Measurements from ENCODE around the gene ARMC5. TPM values are rescaled to one million over a fixed set of nuclear protein-coding genes. Genes with fewer than 3 reads are reported as not detected.

ARMC5 gene
- total RNA-seq, 4 donors from 2014 or later, result 2.5 to 7.7 (median 4.4) TPM

DNA sequence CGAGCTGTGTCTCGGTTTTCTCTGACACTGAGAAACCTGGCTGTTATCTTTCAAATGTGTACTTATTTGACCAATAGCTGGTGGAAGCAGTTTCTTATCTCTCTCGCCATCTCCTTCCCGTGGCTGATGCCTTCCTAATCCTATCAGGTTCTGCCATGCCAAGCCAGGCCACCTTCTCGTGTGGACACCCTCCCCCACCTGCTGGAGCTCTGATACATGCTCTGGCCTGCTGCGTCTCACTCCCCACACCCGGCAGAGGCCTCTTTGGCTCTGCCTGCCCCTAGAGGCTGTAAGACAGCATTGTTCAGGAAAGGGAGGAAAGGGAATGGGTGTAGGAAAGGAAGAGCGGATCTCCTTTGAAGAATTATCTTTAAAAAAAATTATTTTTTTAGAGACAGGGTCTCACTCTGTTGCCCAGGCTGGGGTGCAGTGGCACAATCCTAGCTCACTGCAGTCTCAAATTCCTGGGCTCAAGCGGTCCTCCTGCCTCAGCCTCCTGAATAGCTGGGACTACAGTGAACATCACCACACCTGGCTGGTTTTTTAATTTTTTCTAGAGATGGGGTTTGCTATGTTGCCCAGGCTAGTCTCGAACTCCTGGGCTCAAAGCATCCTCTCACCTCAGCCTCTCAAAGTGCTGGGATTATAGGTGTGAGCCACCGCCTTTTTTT lies 7.5 kb upstream of the ARMC5 start:
- TF ChIP-seq, protein P1, sequence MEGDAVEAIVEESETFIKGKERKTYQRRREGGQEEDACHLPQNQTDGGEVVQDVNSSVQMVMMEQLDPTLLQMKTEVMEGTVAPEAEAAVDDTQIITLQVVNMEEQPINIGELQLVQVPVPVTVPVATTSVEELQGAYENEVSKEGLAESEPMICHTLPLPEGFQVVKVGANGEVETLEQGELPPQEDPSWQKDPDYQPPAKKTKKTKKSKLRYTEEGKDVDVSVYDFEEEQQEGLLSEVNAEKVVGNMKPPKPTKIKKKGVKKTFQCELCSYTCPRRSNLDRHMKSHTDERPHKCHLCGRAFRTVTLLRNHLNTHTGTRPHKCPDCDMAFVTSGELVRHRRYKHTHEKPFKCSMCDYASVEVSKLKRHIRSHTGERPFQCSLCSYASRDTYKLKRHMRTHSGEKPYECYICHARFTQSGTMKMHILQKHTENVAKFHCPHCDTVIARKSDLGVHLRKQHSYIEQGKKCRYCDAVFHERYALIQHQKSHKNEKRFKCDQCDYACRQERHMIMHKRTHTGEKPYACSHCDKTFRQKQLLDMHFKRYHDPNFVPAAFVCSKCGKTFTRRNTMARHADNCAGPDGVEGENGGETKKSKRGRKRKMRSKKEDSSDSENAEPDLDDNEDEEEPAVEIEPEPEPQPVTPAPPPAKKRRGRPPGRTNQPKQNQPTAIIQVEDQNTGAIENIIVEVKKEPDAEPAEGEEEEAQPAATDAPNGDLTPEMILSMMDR (IDR thresholded peaks at IDR 0.05; ENCODE audit: low read depth), result no peak

DNA sequence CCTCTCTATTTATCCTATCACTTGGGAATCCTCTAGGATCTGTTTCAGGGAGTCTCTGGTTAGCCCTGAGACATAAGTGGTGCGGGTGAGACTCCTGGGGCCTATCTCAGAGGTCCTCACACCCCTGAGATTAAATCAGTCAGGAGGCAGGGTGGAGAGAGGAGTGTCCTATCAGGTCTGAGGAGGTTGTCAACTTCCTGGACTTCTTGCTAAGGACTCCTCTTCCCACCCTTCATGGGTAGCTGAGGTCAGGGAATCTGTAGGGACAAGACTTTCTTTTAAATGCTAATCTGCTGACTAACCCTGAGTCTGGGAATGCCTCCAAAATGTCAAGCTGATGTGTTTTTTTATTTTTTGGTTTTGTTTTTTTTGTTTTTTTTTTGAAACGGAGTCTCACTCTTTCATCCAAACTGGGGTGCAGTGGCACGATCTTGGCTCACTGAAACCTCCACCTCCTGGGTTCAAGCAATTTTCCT lies 6.6 kb upstream of the ARMC5 start:
- TF ChIP-seq, protein P1 (IDR thresholded peaks at IDR 0.05; ENCODE audit: low read depth), result no peak

GRCh38 chr16:31453255-31454204 lies 5.8 kb upstream of the ARMC5 start:
- TF ChIP-seq, protein P1 (IDR thresholded peaks at IDR 0.05; ENCODE audit: low read depth), result no peak

DNA sequence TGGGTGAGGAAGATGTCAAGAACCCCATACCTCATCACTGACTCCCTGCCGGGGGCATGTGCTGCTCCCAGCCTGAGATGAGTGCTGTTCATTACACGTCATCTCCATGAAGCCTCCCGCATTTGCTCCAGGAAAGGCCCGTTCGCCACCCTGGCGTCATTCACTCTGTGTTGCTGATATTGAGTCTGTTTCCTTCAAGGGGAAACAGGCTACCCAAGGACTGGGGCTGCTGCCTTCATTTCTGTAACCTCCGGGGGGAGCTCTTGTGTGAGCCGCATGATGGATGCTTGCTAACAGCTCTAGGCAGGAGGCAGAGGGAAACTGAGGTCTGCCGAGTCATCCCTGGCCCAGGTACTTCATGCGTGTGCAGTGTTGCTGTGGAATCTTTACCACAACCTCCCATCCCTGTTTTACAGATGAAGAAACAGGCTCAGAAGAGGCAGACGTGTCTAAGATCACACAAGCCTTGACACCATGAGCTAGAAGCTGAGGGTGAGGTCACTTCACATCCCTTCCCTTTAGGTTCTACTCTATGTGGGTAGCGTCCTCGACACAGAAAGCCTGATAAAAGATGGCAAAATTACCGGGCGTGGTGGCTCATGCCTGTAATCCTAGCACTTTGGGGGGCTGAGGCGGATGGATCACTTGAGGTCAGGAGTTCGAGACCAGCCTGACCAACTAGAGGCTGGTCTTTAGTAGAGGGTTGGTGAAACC lies 3.5 kb upstream of the ARMC5 start:
- TF ChIP-seq, protein P1 (IDR thresholded peaks at IDR 0.05; ENCODE audit: low read depth), result no peak

DNA sequence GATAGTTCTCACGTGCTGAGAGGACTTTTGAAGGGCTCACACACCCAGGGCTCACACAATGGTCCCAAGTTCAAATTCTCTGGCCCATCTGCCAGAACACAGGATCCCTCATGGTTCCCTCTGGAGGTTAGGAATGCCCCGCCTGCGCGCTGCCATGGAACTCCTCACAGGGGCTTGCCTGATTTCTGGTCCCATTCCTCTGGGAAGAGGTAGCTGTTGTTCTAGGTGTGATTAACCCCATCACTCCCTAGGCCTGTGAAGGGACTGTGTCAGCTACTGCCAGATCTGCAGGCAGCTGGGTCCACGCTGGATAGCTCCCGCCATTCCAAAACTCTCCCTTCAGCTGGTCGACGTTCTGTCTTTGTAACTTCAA lies 2.3 kb upstream of the ARMC5 start:
- TF ChIP-seq, protein P1 (IDR thresholded peaks at IDR 0.05; ENCODE audit: low read depth), result no peak

DNA sequence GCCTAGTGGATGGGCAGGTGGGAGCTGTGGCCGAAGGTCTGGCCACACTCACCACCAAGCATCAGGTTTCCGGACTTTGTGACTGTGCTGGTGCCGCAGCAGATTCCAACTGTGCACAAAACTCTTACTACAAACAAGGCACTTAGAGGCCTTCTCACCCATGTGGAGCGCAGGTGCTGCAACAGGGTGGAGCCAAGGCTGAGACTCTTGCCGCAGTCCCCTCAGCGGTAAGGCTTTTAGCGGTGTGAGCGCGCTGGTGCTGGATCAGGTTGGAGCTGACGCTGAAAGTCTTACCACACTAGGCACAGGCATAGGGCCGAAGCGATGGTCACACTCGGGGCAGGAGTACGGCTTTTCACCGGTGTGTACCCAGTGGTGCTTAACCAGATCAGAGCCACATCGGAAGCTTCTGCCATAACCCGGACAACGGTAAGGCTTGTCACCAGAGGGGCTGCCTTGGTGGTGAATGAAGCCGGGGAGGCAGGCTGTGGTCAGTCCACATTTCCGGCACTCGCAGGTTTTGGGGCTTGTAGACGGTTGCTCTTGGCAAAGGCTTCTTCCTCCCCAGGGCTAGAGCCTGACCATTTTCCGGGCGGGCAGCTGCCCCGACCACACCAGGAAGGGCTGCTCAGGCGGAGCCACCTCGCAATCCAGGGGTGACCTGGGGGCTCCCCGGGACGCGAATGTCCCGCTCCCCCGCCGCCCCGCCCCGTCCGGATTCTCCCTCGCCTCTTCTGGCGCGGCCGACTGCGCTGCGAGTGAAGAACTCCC lies 1.0 kb upstream of the ARMC5 start:
- TF ChIP-seq, protein P1 (IDR thresholded peaks at IDR 0.05; ENCODE audit: low read depth), result no peak
